ENCODE measurements around the gene CASR.

The CASR gene

DNA sequence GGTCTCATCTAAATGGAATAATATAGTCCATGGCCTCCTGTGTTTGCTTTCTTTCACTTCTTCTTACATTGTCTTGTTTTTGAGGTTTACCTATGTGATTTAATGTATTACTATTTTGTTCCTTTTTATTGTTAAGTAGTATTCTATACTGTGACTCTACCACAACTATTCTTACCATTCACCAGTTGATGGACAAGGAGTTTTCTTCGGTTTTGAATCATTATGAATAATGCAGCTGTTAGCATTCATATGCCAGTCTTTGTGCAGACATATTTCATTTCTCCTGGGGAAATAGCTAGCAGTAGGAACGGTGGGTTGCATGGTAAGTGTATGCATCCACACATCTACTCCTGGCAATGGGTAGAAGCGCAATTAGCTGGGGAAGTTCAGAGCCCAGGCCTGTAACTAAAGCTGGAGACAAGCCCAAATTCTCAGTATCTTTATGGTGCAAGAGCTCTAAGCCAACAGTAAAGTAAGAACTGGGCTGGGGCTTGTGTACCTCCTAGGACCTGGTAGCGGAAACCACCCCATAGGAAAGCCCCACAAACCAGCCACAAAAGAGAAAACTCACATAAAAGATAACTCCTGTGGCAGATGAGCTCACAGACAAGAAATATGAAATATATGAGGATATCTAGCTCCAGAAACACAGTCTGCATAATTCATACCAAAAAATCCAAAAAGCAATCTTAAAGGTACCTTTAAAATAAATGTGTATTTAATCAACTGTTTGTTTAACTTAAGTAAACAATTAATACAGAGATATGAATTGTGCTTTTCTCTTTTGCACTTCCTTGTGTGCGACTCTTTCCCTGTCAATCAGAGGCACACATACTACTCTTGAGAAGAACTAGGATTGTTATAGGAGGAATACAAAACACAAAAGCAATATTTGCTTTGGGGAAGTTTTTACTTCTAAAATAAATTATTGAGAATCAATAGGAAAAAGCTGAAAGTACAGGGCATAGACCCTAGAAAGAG, 138.9 kb downstream of the CASR start:
- in situ Hi-C loops (cut with HindIII; ENCODE audit: low pct_ligation_motif_present, low pct_unique_long_range_greater_than_20kb, low sequenced_read_pairs) = no loop called here

GRCh38 chr3:122324871-122325323, 141.4 kb downstream of the CASR start, which contains the start of gene CSTA:
TSS of gene CSTA (plus strand) at chr3:122325248. CDS start at chr3:122325293, 45 bp downstream.
- no peak for DNase-seq
- in situ Hi-C loops (cut with HindIII; ENCODE audit: low pct_ligation_motif_present, low pct_unique_long_range_greater_than_20kb, low sequenced_read_pairs) = no loop called here

More for the DNA sequence above, 138.9 kb downstream of the CASR start:
- no peak for DNase-seq

DNA sequence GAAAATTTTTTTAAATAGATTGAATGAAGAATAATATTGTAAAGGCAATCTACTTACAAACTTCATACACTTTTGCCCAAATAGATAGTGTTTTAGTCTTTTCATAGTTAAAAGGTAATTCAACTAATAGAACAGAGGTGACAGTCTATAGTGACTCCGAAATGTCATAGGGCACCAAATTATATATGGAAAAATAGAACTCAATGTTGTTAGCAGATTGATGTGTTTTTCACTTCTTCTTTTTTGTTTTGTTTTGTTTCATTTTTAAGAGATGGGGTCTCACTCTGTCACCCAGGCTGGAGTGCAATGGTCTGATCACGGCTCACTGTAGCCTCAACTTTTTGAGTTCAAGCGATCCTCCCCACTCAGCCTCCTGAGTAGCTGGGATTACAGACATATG, 142.3 kb downstream of the CASR start:
- in situ Hi-C loops (cut with HindIII; ENCODE audit: low pct_ligation_motif_present, low pct_unique_long_range_greater_than_20kb, low sequenced_read_pairs) = no loop called here
- DNase-seq = no peak

- DNase-seq = no peak
- in situ Hi-C loops (cut with HindIII; ENCODE audit: low pct_ligation_motif_present, low pct_unique_long_range_greater_than_20kb, low sequenced_read_pairs) = no loop called here
These were observed 148.4 kb downstream of the CASR start for GRCh38 chr3:122331886-122332285.

- DNase-seq = no peak
- in situ Hi-C loops (cut with HindIII; ENCODE audit: low pct_ligation_motif_present, low pct_unique_long_range_greater_than_20kb, low sequenced_read_pairs) = no loop called here
These were observed 149.1 kb downstream of the CASR start for GRCh38 chr3:122332551-122332950.
